GM23248 (cell line): ENCODE data around the gene ZNF507.

Source experiments
- EZH2 ChIP-seq: fragments of 200-600 bp; sonication (generic); IDR thresholded peaks from 2 replicates; pipeline ENCODE4 v1.6.1; 2018; ENCODE audit warnings: antibody characterized with exemption, mild to moderate bottlenecking; ENCODE audit not compliant: insufficient read depth, poor library complexity, severe bottlenecking
- EZH2phosphoT487 ChIP-seq: fragments of 200-600 bp; sonication (generic); IDR thresholded peaks from 2 replicates; pipeline ENCODE4 v1.6.1; 2018; ENCODE audit warnings: antibody characterized with exemption, moderate library complexity, mild to moderate bottlenecking, low read depth; ENCODE audit not compliant: insufficient read depth

DNA sequence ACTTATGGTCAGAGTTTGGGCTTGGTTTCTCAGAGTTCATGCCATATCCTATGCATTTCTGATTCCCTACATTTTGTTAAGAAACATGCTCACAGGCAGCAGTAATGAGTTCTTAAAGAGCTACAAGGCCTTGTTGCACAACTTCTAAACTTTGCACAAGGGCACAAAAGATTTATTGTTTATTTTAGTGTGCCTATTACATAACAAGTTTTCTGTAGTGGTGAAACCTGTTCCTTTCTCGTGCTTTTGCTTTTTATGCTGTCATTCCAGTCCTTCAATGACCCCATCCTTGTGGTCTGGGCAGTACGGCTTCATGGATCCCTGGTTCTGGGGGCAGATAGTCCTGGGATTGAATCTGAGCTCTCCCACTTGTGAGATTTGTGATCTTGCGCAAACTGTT is 17.8 kb downstream of the ZNF507 start:
- no peak for TF ChIP-seq EZH2
- no peak for TF ChIP-seq EZH2phosphoT487
